H1 (cell line): ENCODE data around the gene DDHD1. TPM values are rescaled to one million over a fixed set of nuclear protein-coding genes. Genes with fewer than 3 reads are reported as not detected.

Experiments used
- polyA plus RNA-seq, 7 experiments: library from polyadenylated mRNA; depleted of rRNA in 3 of 7; stranded (reverse) in 5 of 7; unstranded in 2 of 7; fragments of >200 nt in 5 of 7; fragments of 200-250 nt in 2 of 7; gene quantifications; 1 replicate in 5 of 7; 2 replicates in 1 of 7; 4 replicates in 1 of 7; pipeline versions ENCODE4 v1.2.1 to v1.2.3, GENCODE V29; 2011 to 2013; ENCODE audit warnings: missing spikeins in 2 of 7, mixed read lengths in 2 of 7
- total RNA-seq: library from RNA; stranded (reverse); fragmentation: NEBNext Ultra II Directional; extraction: Animal tissue kit (Norgen Biotek cat#: 25700); gene quantifications from 2 replicates; pipeline ENCODE4 v1.2.1, GENCODE V29; 2021
- TF ChIP-seq, protein P1 (sequence below): fragments of 300-600 bp; sonication (generic); IDR thresholded peaks from 2 replicates; pipeline ENCODE4 v1.7.1; 2012; ENCODE audit warnings: low read length, moderate library complexity, mild to moderate bottlenecking, inconsistent platforms; ENCODE audit not compliant: insufficient replicate concordance

The DDHD1 gene
- total and polyA plus RNA-seq, 2 of the 8 experiments (the other 6 are each of a cell fraction or from before 2014, with no cell fraction given) = 3.6 to 16.0 TPM

GRCh38 chr14:53016919-53017318 is 136.2 kb downstream of the DDHD1 start (continued):
- TF ChIP-seq, protein P1, sequence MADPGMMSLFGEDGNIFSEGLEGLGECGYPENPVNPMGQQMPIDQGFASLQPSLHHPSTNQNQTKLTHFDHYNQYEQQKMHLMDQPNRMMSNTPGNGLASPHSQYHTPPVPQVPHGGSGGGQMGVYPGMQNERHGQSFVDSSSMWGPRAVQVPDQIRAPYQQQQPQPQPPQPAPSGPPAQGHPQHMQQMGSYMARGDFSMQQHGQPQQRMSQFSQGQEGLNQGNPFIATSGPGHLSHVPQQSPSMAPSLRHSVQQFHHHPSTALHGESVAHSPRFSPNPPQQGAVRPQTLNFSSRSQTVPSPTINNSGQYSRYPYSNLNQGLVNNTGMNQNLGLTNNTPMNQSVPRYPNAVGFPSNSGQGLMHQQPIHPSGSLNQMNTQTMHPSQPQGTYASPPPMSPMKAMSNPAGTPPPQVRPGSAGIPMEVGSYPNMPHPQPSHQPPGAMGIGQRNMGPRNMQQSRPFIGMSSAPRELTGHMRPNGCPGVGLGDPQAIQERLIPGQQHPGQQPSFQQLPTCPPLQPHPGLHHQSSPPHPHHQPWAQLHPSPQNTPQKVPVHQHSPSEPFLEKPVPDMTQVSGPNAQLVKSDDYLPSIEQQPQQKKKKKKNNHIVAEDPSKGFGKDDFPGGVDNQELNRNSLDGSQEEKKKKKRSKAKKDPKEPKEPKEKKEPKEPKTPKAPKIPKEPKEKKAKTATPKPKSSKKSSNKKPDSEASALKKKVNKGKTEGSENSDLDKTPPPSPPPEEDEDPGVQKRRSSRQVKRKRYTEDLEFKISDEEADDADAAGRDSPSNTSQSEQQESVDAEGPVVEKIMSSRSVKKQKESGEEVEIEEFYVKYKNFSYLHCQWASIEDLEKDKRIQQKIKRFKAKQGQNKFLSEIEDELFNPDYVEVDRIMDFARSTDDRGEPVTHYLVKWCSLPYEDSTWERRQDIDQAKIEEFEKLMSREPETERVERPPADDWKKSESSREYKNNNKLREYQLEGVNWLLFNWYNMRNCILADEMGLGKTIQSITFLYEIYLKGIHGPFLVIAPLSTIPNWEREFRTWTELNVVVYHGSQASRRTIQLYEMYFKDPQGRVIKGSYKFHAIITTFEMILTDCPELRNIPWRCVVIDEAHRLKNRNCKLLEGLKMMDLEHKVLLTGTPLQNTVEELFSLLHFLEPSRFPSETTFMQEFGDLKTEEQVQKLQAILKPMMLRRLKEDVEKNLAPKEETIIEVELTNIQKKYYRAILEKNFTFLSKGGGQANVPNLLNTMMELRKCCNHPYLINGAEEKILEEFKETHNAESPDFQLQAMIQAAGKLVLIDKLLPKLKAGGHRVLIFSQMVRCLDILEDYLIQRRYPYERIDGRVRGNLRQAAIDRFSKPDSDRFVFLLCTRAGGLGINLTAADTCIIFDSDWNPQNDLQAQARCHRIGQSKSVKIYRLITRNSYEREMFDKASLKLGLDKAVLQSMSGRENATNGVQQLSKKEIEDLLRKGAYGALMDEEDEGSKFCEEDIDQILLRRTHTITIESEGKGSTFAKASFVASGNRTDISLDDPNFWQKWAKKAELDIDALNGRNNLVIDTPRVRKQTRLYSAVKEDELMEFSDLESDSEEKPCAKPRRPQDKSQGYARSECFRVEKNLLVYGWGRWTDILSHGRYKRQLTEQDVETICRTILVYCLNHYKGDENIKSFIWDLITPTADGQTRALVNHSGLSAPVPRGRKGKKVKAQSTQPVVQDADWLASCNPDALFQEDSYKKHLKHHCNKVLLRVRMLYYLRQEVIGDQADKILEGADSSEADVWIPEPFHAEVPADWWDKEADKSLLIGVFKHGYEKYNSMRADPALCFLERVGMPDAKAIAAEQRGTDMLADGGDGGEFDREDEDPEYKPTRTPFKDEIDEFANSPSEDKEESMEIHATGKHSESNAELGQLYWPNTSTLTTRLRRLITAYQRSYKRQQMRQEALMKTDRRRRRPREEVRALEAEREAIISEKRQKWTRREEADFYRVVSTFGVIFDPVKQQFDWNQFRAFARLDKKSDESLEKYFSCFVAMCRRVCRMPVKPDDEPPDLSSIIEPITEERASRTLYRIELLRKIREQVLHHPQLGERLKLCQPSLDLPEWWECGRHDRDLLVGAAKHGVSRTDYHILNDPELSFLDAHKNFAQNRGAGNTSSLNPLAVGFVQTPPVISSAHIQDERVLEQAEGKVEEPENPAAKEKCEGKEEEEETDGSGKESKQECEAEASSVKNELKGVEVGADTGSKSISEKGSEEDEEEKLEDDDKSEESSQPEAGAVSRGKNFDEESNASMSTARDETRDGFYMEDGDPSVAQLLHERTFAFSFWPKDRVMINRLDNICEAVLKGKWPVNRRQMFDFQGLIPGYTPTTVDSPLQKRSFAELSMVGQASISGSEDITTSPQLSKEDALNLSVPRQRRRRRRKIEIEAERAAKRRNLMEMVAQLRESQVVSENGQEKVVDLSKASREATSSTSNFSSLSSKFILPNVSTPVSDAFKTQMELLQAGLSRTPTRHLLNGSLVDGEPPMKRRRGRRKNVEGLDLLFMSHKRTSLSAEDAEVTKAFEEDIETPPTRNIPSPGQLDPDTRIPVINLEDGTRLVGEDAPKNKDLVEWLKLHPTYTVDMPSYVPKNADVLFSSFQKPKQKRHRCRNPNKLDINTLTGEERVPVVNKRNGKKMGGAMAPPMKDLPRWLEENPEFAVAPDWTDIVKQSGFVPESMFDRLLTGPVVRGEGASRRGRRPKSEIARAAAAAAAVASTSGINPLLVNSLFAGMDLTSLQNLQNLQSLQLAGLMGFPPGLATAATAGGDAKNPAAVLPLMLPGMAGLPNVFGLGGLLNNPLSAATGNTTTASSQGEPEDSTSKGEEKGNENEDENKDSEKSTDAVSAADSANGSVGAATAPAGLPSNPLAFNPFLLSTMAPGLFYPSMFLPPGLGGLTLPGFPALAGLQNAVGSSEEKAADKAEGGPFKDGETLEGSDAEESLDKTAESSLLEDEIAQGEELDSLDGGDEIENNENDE = no peak
